ENCODE results near the gene MYMK.

MYMK gene, protein sequence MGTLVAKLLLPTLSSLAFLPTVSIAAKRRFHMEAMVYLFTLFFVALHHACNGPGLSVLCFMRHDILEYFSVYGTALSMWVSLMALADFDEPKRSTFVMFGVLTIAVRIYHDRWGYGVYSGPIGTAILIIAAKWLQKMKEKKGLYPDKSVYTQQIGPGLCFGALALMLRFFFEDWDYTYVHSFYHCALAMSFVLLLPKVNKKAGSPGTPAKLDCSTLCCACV
- total RNA-seq, result 0 reads per million in 9 experiments

- Mint-ChIP-seq H3K36me3 (ENCODE audit: insufficient read depth) (no peaks in the 10 kb centered on the region), H3K27ac (no peak within 1 kb of the TSS), H3K27me3 (peaks cover 21 to 40% of the 10 kb centered on the region in 2 donors), H3K9me3 (no peaks in the 10 kb centered on the region), H3K4me3 (no peak within 1 kb of the TSS), H3K4me1 (ENCODE audit: low read depth in 2 of 2) (no peaks in the 10 kb centered on the region)
- ATAC-seq (replicated peaks), result no peak
- DNase-seq, result no peak
Observed at GRCh38 chr9:133524679-133525228, at the start of gene MYMK. TSS of gene MYMK (minus strand) at chr9:133524959. CDS start at chr9:133524844, 115 bp downstream.

GRCh38 chr9:133573791-133574515 lies 49.2 kb upstream of the MYMK start:
- DNase-seq, result no peak
- H3K36me3 Mint-ChIP-seq (ENCODE audit: insufficient read depth), result no peaks in the 10 kb centered on the region
- H3K9me3 Mint-ChIP-seq, result no peaks in the 10 kb centered on the region
- H3K27ac Mint-ChIP-seq, result no peak overlapping the region
- ATAC-seq (replicated peaks), result no peak
- H3K27me3 Mint-ChIP-seq, result peaks cover 29 to 65% of the 10 kb centered on the region in 2 donors
- no peak overlapping the region for H3K4me3 Mint-ChIP-seq
- peaks cover 6% of the 10 kb centered on the region in 2 donors for H3K4me1 Mint-ChIP-seq (ENCODE audit: low read depth in 2 of 2)

DNA sequence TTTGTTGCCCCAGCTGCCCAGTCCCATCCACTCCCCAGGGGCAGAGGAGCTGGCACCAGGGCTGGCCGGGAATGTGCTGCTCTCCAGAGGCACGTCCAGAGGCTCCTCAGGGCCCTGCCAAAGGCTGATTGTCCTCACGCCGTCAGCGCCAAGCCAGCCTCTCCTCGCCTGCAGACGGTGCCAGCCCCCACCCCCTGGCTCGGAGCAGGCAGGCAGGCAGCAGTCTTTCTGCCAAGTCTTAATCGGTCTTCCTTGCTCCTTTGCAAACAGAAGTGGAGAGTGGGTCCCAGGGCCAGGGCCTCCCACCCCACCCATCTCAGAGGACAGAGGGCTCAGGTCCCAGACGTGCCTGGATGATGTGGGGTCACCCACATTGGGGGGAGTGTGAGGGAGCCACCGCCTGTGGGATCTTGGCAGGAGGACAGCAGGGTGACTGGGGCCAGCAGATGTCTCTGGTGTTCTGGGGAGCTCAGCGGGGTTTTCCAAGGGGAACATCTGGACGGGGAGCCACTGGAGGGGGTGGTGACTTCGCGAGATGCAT lies 48.1 kb upstream of the MYMK start:
- Mint-ChIP-seq H3K9me3 (no peaks in the 10 kb centered on the region), H3K27ac (no peak overlapping the region), H3K27me3 (peaks cover 22 to 62% of the 10 kb centered on the region in 2 donors), H3K4me3 (no peak overlapping the region), H3K4me1 (ENCODE audit: low read depth in 2 of 2) (peaks cover 6% of the 10 kb centered on the region in 2 donors), H3K36me3 (ENCODE audit: insufficient read depth) (no peaks in the 10 kb centered on the region)
- ATAC-seq (replicated peaks) (no peak), DNase-seq (no peak)

DNA sequence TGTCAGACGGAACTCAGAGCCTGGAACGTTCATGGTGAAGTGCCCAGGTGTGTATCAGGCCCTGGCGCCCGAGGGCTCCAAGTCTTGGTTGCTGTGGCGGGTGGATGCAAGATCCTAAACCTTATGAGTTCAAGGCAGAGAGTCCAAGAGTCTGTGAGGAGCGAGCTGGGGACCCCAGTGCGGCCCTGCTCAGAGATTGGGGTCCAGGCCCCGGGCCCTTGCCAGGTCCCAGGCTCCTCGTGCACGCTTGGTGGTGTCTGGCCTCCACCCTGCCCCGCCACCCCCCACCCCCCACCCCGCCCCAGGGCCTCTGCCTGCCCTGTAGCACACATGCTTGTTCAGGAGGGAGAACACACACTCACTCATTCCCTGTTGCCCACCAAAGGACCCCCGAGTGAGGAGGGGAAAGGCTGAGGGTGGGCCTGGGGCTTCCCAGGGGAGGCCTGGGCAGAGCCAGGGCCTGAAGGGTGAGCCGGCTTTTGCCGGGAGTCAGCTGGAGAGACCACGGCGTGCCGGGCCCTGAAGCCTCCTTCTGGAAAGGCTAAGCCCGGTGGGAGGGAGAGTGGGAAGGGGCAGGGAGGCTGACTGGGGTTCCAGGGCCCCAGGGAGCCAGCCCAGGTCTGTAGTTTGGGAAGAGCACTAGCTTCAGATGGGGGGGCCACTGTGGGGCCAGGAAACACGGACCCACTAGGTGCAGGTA lies 47.3 kb upstream of the MYMK start:
- Mint-ChIP-seq H3K4me1 (ENCODE audit: low read depth in 2 of 2) (peaks cover 6% of the 10 kb centered on the region in 2 donors), H3K27ac (no peak overlapping the region), H3K4me3 (no peak overlapping the region), H3K9me3 (no peaks in the 10 kb centered on the region), H3K36me3 (ENCODE audit: insufficient read depth) (no peaks in the 10 kb centered on the region), H3K27me3 (peaks cover 18 to 55% of the 10 kb centered on the region in 2 donors)
- DNase-seq, result no peak
- no peak for ATAC-seq (replicated peaks)

GRCh38 chr9:133571391-133571890 lies 46.7 kb upstream of the MYMK start:
- H3K4me1 Mint-ChIP-seq (ENCODE audit: low read depth in 2 of 2), result peaks cover under 1% of the 10 kb centered on the region in 2 donors
- ATAC-seq (replicated peaks), result no peak

GRCh38 chr9:133570691-133571080 lies 45.9 kb upstream of the MYMK start:
- Mint-ChIP-seq H3K27me3 (peaks cover 5 to 41% of the 10 kb centered on the region in 2 donors), H3K27ac (no peak overlapping the region), H3K4me1 (ENCODE audit: low read depth in 2 of 2) (no peaks in the 10 kb centered on the region), H3K4me3 (no peak overlapping the region), H3K36me3 (ENCODE audit: insufficient read depth) (no peaks in the 10 kb centered on the region), H3K9me3 (no peaks in the 10 kb centered on the region)
- DNase-seq (no peak), ATAC-seq (replicated peaks) (no peak)

More at GRCh38 chr9:133571391-133571890, 46.7 kb upstream of the MYMK start:
- Mint-ChIP-seq H3K27ac (no peak overlapping the region), H3K27me3 (peaks cover 12 to 49% of the 10 kb centered on the region in 2 donors), H3K9me3 (no peaks in the 10 kb centered on the region), H3K4me3 (no peak overlapping the region), H3K36me3 (ENCODE audit: insufficient read depth) (no peaks in the 10 kb centered on the region)
- no peak for DNase-seq

- H3K36me3 Mint-ChIP-seq (ENCODE audit: insufficient read depth), result no peaks in the 10 kb centered on the region
- no peaks in the 10 kb centered on the region for H3K4me1 Mint-ChIP-seq (ENCODE audit: low read depth in 2 of 2)
- ATAC-seq (replicated peaks) (no peak), DNase-seq (no peak)
- no peak overlapping the region for H3K4me3 Mint-ChIP-seq
- H3K9me3 Mint-ChIP-seq, result no peaks in the 10 kb centered on the region
- H3K27me3 Mint-ChIP-seq, result peaks cover 0 to 35% of the 10 kb centered on the region in 2 donors
- no peak overlapping the region for H3K27ac Mint-ChIP-seq
Observed at GRCh38 chr9:133569891-133570690, 45.3 kb upstream of the MYMK start.

- Mint-ChIP-seq H3K36me3 (ENCODE audit: insufficient read depth) (peaks cover 5% of the 10 kb centered on the region), H3K4me3 (no peak overlapping the region), H3K4me1 (ENCODE audit: low read depth in 2 of 2) (no peaks in the 10 kb centered on the region), H3K9me3 (no peaks in the 10 kb centered on the region), H3K27ac (no peak overlapping the region), H3K27me3 (peaks cover 0 to 28% of the 10 kb centered on the region in 2 donors)
- ATAC-seq (replicated peaks) (no peak), DNase-seq (no peak)
Observed at GRCh38 chr9:133569121-133569785, 44.5 kb upstream of the MYMK start.

- Mint-ChIP-seq H3K4me3 (no peak overlapping the region), H3K27ac (no peak overlapping the region), H3K4me1 (ENCODE audit: low read depth in 2 of 2) (peaks cover 3 to 4% of the 10 kb centered on the region in 2 donors), H3K27me3 (peaks cover 0 to 17% of the 10 kb centered on the region in 2 donors), H3K36me3 (ENCODE audit: insufficient read depth) (peaks cover 16% of the 10 kb centered on the region), H3K9me3 (peaks cover 0 to 1% of the 10 kb centered on the region in 2 donors)
- DNase-seq, result no peak
- ATAC-seq (replicated peaks), result no peak
Observed at GRCh38 chr9:133568186-133568585, 43.4 kb upstream of the MYMK start.

DNA sequence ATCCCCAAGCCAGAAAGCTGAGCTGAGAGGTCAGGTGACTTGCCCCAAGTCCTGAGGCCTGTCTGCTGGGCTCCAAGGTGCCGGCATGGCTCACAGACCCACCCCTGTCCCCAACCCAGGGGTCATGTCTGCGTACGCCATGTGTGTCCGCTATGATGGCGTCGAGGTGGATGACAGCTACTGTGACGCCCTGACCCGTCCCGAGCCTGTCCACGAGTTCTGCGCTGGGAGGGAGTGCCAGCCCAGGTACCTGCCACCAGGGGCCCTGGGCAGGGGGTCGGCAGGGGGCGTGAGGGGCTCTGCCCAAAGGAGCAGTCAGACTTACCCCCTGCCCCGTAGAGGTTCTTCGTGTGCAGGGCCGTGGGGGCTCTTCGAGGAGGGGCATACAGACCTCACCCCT lies 42.1 kb upstream of the MYMK start:
- peaks cover 3 to 4% of the 10 kb centered on the region in 2 donors for H3K4me1 Mint-ChIP-seq (ENCODE audit: low read depth in 2 of 2)
- DNase-seq (no peak), ATAC-seq (replicated peaks) (no peak)
- peaks cover 18% of the 10 kb centered on the region for H3K36me3 Mint-ChIP-seq (ENCODE audit: insufficient read depth)
- peaks cover 0 to 9% of the 10 kb centered on the region in 2 donors for H3K27me3 Mint-ChIP-seq
- peaks cover 0 to 1% of the 10 kb centered on the region in 2 donors for H3K9me3 Mint-ChIP-seq
- H3K27ac Mint-ChIP-seq, result no peak overlapping the region
- H3K4me3 Mint-ChIP-seq, result no peak overlapping the region

GRCh38 chr9:133566382-133566781 lies 41.6 kb upstream of the MYMK start:
- Mint-ChIP-seq H3K9me3 (peaks cover 0 to 1% of the 10 kb centered on the region in 2 donors), H3K27me3 (peaks cover 0 to 9% of the 10 kb centered on the region in 2 donors), H3K27ac (no peak overlapping the region), H3K36me3 (ENCODE audit: insufficient read depth) (peaks cover 18% of the 10 kb centered on the region), H3K4me1 (ENCODE audit: low read depth in 2 of 2) (peaks cover 3 to 4% of the 10 kb centered on the region in 2 donors), H3K4me3 (no peak overlapping the region)
- DNase-seq (no peak), ATAC-seq (replicated peaks) (no peak)

GRCh38 chr9:133564451-133565116 lies 39.8 kb upstream of the MYMK start:
- Mint-ChIP-seq H3K4me3 (no peak overlapping the region), H3K36me3 (ENCODE audit: insufficient read depth) (peaks cover 18% of the 10 kb centered on the region), H3K27me3 (peaks cover 0 to 15% of the 10 kb centered on the region in 2 donors), H3K4me1 (ENCODE audit: low read depth in 2 of 2) (peaks cover 3 to 4% of the 10 kb centered on the region in 2 donors), H3K27ac (peak overlapping the region; percentile 81 to 95), H3K9me3 (peaks cover 0 to 1% of the 10 kb centered on the region in 2 donors)
- ATAC-seq (replicated peaks), result no peak
- DNase-seq, result no peak

Data from effector memory CD8-positive, alpha-beta T cell (primary cell).